Caco-2 (cell line): ENCODE data around the gene TRPV4. TPM values are rescaled to one million over a fixed set of nuclear protein-coding genes. Genes with fewer than 3 reads are reported as not detected.

Experiments
- BruUV-seq: library from RNA; stranded (reverse); fragments of 400-500 nt; replicated peaks from 2 replicates; lab custom pipeline; 2021; lab: Mats Ljungman, UMichigan
- CTCF ChIA-PET: fragments of 300-600 bp; sonication (Branson Sonifier 250); formaldehyde crosslinking; loops from one replicate; lab custom pipeline; 2022; ENCODE audit warnings: antibody characterized with exemption; lab: Charles Lee
- POLR2A ChIA-PET: fragments of 300-600 bp; sonication (Branson Sonifier 250); formaldehyde crosslinking; loops from one replicate; lab custom pipeline; 2022; ENCODE audit warnings: antibody characterized with exemption; lab: Charles Lee
- DNase-seq, 2 experiments: peaks; one replicate each; pipeline versions ENCODE4 v3.0.0 to v3.0.0-alpha.2; 2020 to 2022
- H3K27me3 ChIP-seq: replicated peaks from 2 replicates; pipeline ENCODE4 v1.6.0; 2011; ENCODE audit warnings: low read length; ENCODE audit not compliant: control insufficient read depth, insufficient read depth
- H3K36me3 ChIP-seq: 2 replicates; pipeline ENCODE4 v1.5.1; 2011; ENCODE audit warnings: low read length; ENCODE audit not compliant: control insufficient read depth, insufficient read depth
- H3K4me1 ChIP-seq: fragments of 250-450 bp; sonication (Bioruptor Pico); 2 replicates; pipeline ENCODE4 v1.5.1; 2020; ENCODE audit warnings: mild to moderate bottlenecking
- H3K4me3 ChIP-seq: 2 replicates; pipeline ENCODE4 v1.5.1; 2011; ENCODE audit warnings: low read depth, mild to moderate bottlenecking, control low read depth, low read length
- H3K9me3 ChIP-seq: fragments of 250-450 bp; sonication (Bioruptor Pico); 2 replicates; pipeline ENCODE4 v1.5.1; 2020; ENCODE audit warnings: mild to moderate bottlenecking, moderate library complexity
- H3K27ac Mint-ChIP-seq: one replicate; pipeline ENCODE4 v1.8.0; 2022; ENCODE audit warnings: mixed read lengths; ENCODE audit not compliant: unreplicated experiment
- H3K27me3 Mint-ChIP-seq: one replicate; pipeline ENCODE4 v1.8.0; 2022; ENCODE audit warnings: mixed read lengths; ENCODE audit not compliant: insufficient read depth, unreplicated experiment
- H3K36me3 Mint-ChIP-seq: one replicate; pipeline ENCODE4 v1.8.0; 2022; ENCODE audit warnings: mild to moderate bottlenecking, mixed read lengths; ENCODE audit not compliant: insufficient read depth, unreplicated experiment
- H3K4me1 Mint-ChIP-seq: one replicate; pipeline ENCODE4 v1.8.0; 2022; ENCODE audit warnings: low read depth, mixed read lengths; ENCODE audit not compliant: unreplicated experiment
- H3K4me3 Mint-ChIP-seq: one replicate; pipeline ENCODE4 v1.8.0; 2022; ENCODE audit warnings: mild to moderate bottlenecking, moderate library complexity, mixed read lengths; ENCODE audit not compliant: unreplicated experiment
- H3K9me3 Mint-ChIP-seq: one replicate; pipeline ENCODE4 v1.8.0; 2022; ENCODE audit warnings: mixed read lengths; ENCODE audit not compliant: unreplicated experiment
- intact Hi-C: fragments of 100-400 bp; cut with micrococcal nuclease; formaldehyde crosslinking; loops from one replicate; pipeline ENCODE4 v1.10.0; 2022; ENCODE audit not compliant: unreplicated experiment
- total RNA-seq: library from RNA; stranded (reverse); gene quantifications from 2 replicates; pipeline ENCODE4 v1.2.3, GENCODE V29; 2022
- TF ChIP-seq, protein P1 (sequence below), 2 experiments: fragments of 200-600 bp in 1 of 2; IDR thresholded peaks; 1 replicate in 1 of 2; 2 replicates in 1 of 2; pipeline versions ENCODE4 v1.5.1 to v1.8.0; 2011 to 2022; ENCODE audit warnings: antibody characterized with exemption in 1 of 2, control low read depth in 1 of 2, inconsistent platforms in 1 of 2, low read depth in 1 of 2, low read length in 1 of 2, mild to moderate bottlenecking in 1 of 2, moderate library complexity in 1 of 2; ENCODE audit not compliant: insufficient read depth in 1 of 2, severe bottlenecking in 1 of 2, unreplicated experiment in 1 of 2

The TRPV4 gene
- total RNA-seq, 1 experiment from 2014 or later, result not detected

DNA sequence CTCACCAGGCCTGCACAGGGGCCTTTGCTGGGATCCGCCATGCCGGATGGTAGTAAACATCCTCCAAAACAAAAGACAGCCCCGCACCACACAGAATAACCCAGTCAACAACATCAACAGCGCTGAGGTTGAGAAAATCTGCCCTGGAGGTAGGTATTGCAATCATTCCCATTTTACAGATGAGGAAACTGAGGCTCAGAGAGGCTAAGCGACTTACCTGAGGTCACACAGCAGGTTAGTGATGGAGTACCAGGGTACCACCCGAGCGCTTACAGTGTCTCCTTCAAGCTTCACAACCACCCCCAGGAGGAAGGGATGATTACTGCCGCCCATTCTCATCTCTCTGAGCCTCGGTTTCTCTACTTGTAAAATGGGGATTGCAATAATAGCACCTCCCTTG lies 14.9 kb downstream of the TRPV4 start:
- CTCF ChIA-PET, result no interaction called here
- H3K4me3 Mint-ChIP-seq, result no peak overlapping the region

GRCh38 chr12:109817627-109818231 lies 15.5 kb downstream of the TRPV4 start:
- H3K4me1 Mint-ChIP-seq, result no peaks in the 10 kb centered on the region
- H3K36me3 Mint-ChIP-seq, result no peaks in the 10 kb centered on the region
- Histone ChIP-seq H3K27me3 (no peaks in the 10 kb centered on the region), H3K9me3 (no peaks in the 10 kb centered on the region), H3K4me1 (peaks cover 14% of the 10 kb centered on the region), H3K4me3 (no peak overlapping the region), H3K36me3 (no peaks in the 10 kb centered on the region)
- DNase-seq, result no peak
- H3K9me3 Mint-ChIP-seq, result no peaks in the 10 kb centered on the region
- H3K27ac Mint-ChIP-seq, result no peak overlapping the region
- ChIA-PET POLR2A (no interaction called here), CTCF (no interaction called here)
- no TSS peak for BruUV-seq
- intact Hi-C loops, result no loop called here
- H3K27me3 Mint-ChIP-seq, result no peaks in the 10 kb centered on the region
- no peak overlapping the region for H3K4me3 Mint-ChIP-seq
- TF ChIP-seq, protein P1, sequence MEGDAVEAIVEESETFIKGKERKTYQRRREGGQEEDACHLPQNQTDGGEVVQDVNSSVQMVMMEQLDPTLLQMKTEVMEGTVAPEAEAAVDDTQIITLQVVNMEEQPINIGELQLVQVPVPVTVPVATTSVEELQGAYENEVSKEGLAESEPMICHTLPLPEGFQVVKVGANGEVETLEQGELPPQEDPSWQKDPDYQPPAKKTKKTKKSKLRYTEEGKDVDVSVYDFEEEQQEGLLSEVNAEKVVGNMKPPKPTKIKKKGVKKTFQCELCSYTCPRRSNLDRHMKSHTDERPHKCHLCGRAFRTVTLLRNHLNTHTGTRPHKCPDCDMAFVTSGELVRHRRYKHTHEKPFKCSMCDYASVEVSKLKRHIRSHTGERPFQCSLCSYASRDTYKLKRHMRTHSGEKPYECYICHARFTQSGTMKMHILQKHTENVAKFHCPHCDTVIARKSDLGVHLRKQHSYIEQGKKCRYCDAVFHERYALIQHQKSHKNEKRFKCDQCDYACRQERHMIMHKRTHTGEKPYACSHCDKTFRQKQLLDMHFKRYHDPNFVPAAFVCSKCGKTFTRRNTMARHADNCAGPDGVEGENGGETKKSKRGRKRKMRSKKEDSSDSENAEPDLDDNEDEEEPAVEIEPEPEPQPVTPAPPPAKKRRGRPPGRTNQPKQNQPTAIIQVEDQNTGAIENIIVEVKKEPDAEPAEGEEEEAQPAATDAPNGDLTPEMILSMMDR (IDR thresholded peaks at IDR 0.05; ENCODE audit: insufficient read depth in 1 of 2, low read depth in 1 of 2, low read length in 1 of 2, severe bottlenecking in 1 of 2, unreplicated experiment in 1 of 2), result no peak

More for the DNA sequence above, 14.9 kb downstream of the TRPV4 start:
- no TSS peak for BruUV-seq
- POLR2A ChIA-PET, result no interaction called here
- H3K4me1 Mint-ChIP-seq, result no peaks in the 10 kb centered on the region
- Histone ChIP-seq H3K9me3 (no peaks in the 10 kb centered on the region), H3K27me3 (no peaks in the 10 kb centered on the region), H3K36me3 (no peaks in the 10 kb centered on the region), H3K4me3 (no peak overlapping the region), H3K4me1 (peaks cover 14% of the 10 kb centered on the region)
- TF ChIP-seq, protein P1 (IDR thresholded peaks at IDR 0.05; ENCODE audit: insufficient read depth in 1 of 2, low read depth in 1 of 2, low read length in 1 of 2, severe bottlenecking in 1 of 2, unreplicated experiment in 1 of 2), result no peak
- no peaks in the 10 kb centered on the region for H3K27me3 Mint-ChIP-seq
- intact Hi-C loops, result no loop called here
- H3K36me3 Mint-ChIP-seq, result no peaks in the 10 kb centered on the region
- DNase-seq, result no peak
- H3K27ac Mint-ChIP-seq, result no peak overlapping the region
- no peaks in the 10 kb centered on the region for H3K9me3 Mint-ChIP-seq

DNA sequence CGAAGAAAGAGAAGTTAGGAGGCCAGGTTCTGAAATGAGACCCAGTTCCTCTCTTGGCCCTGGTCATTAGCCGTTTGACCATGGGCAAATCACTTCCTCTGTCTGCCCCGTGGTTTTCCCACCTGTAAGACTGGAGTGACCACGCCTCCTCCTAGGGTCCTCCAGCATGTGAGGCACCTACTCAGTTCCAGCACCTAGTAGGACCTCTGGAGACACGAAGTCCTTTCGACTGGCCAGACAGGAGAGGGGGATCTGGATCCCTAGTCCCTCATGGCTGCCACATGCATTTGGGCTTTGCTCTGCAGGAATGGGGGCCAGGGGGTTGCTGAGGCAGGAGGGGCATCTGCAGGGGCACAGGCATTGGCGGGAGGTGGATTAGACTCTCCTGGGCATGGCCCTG lies 16.3 kb downstream of the TRPV4 start:
- Histone ChIP-seq H3K36me3 (no peaks in the 10 kb centered on the region), H3K27me3 (no peaks in the 10 kb centered on the region), H3K4me1 (peaks cover 11% of the 10 kb centered on the region), H3K9me3 (no peaks in the 10 kb centered on the region), H3K4me3 (no peak overlapping the region)
- Mint-ChIP-seq H3K4me3 (no peak overlapping the region), H3K27ac (no peak overlapping the region), H3K27me3 (no peaks in the 10 kb centered on the region), H3K36me3 (no peaks in the 10 kb centered on the region), H3K4me1 (no peaks in the 10 kb centered on the region), H3K9me3 (no peaks in the 10 kb centered on the region)
- TF ChIP-seq, protein P1 (IDR thresholded peaks at IDR 0.05; ENCODE audit: insufficient read depth in 1 of 2, low read depth in 1 of 2, low read length in 1 of 2, severe bottlenecking in 1 of 2, unreplicated experiment in 1 of 2), result no peak
- no TSS peak for BruUV-seq
- intact Hi-C loops, result no loop called here
- CTCF ChIA-PET, result no interaction called here
- DNase-seq, result no peak
- POLR2A ChIA-PET, result no interaction called here
